Spleen (tissue), 7 donors: Measurements from ENCODE around the gene ARHGAP5.

Experiments
- CTCF ChIP-seq, 11 experiments: fragments of 200-600 bp in 7 of 11; fragments of 450-650 bp in 4 of 11; sonication (generic) in 4 of 11; IDR thresholded peaks in 8 of 11; conservative IDR thresholded peaks in 3 of 11; 1 replicate in 7 of 11; 2 replicates in 4 of 11; pipeline versions ENCODE4 v1.4.0 to v1.8.0; 2016 to 2021; ENCODE audit warnings: antibody characterized with exemption in 11 of 11, inconsistent platforms in 4 of 11, mild to moderate bottlenecking in 1 of 11
- POLR2A ChIP-seq, 3 donors: fragments of 450-650 bp; IDR thresholded peaks; one replicate each; pipeline ENCODE4 v1.5.1; 2017; ENCODE audit warnings: antibody characterized with exemption in 3 of 3, mild to moderate bottlenecking in 1 of 3
- POLR2AphosphoS5 ChIP-seq, 3 donors: sonication (generic); formaldehyde crosslinking; IDR thresholded peaks; one replicate each; pipeline ENCODE4 v1.5.1; 2017; ENCODE audit warnings: antibody characterized with exemption in 3 of 3
- donor health status: DM: no; HTN: no; CAD: no; lungs with moderate emphysema.
- donor health status: DM: no; HTN: no; CAD: no.
- donor health status: DM: no; HTN: no; CAD: no.

- TF ChIP-seq POLR2A (IDR thresholded peaks at IDR 0.05) (no peak), CTCF (IDR thresholded peaks at IDR 0.05 in 8 of 11, conservative IDR thresholded peaks at IDR 0.05 in 3 of 11) (no peak), POLR2AphosphoS5 (IDR thresholded peaks at IDR 0.05) (no peak)
Observed at GRCh38 chr14:32190673-32191072, 113.6 kb downstream of the ARHGAP5 start.
